CD14-positive monocyte (primary cell): ENCODE measurements around the gene RGS11. TPM values are rescaled to one million over a fixed set of nuclear protein-coding genes. Genes with fewer than 3 reads are reported as not detected.

Experiments
- DNase-seq, 3 donors: peaks; one replicate each; pipeline ENCODE4 v3.0.0-alpha.2; 2011 to 2022
- H2AFZ ChIP-seq: 2 replicates; pipeline ENCODE4 v1.6.0; 2012; ENCODE audit warnings: mild to moderate bottlenecking, low read depth, low read length, inconsistent platforms; ENCODE audit not compliant: insufficient read depth, poor library complexity, severe bottlenecking
- H3K27ac ChIP-seq, 2 donors: 1 replicate in 1 of 2; 2 replicates in 1 of 2; pipeline ENCODE4 v1.5.1; 2012 to 2013; ENCODE audit warnings: low read length in 2 of 2, control low read depth in 1 of 2, inconsistent platforms in 1 of 2, low read depth in 1 of 2, mild to moderate bottlenecking in 1 of 2
- H3K27me3 ChIP-seq, 2 donors: one replicate each; pipeline versions ENCODE4 v1.6.0 to v1.6.1; 2011 to 2013; ENCODE audit warnings: low read length in 2 of 2; ENCODE audit not compliant: control insufficient read depth in 2 of 2, insufficient read depth in 2 of 2
- H3K36me3 ChIP-seq, 2 donors: replicated peaks in 1 of 2; 1 replicate in 1 of 2; 2 replicates in 1 of 2; pipeline versions ENCODE4 v1.5.1 to v1.6.1; 2012 to 2013; ENCODE audit warnings: low read length in 2 of 2, control low read depth in 1 of 2, inconsistent platforms in 1 of 2, mild to moderate bottlenecking in 1 of 2; ENCODE audit not compliant: insufficient read depth in 2 of 2, control insufficient read depth in 1 of 2
- H3K4me1 ChIP-seq, 2 donors: 1 replicate in 1 of 2; 2 replicates in 1 of 2; pipeline versions ENCODE4 v1.5.1 to v1.6.1; 2012 to 2013; ENCODE audit warnings: low read length in 2 of 2, control low read depth in 1 of 2, inconsistent platforms in 1 of 2, mild to moderate bottlenecking in 1 of 2, moderate library complexity in 1 of 2; ENCODE audit not compliant: insufficient read depth in 2 of 2, control insufficient read depth in 1 of 2
- H3K4me2 ChIP-seq: replicated peaks from 2 replicates; pipeline ENCODE3; 2012; ENCODE audit warnings: low read length, moderate library complexity, mild to moderate bottlenecking; ENCODE audit not compliant: poor library complexity, severe bottlenecking; ENCODE audit errors: extremely low read depth
- H3K4me3 ChIP-seq, 3 experiments: fragments of 200-600 bp in 1 of 3; sonication (generic) in 1 of 3; replicated peaks in 1 of 3; 1 replicate in 2 of 3; 2 replicates in 1 of 3; pipeline ENCODE4 v1.5.1; 2011 to 2013; ENCODE audit warnings: low read length in 3 of 3, mild to moderate bottlenecking in 3 of 3, control low read depth in 2 of 3, low read depth in 2 of 3, inconsistent platforms in 1 of 3, moderate library complexity in 1 of 3
- H3K79me2 ChIP-seq: 2 replicates; pipeline ENCODE4 v1.6.0; 2012; ENCODE audit warnings: mild to moderate bottlenecking, control low read depth, inconsistent platforms, low read length, moderate library complexity; ENCODE audit not compliant: insufficient read depth
- H3K9ac ChIP-seq: 2 replicates; pipeline ENCODE4 v1.6.0; 2017; ENCODE audit warnings: low read length, mild to moderate bottlenecking; ENCODE audit not compliant: insufficient read depth, poor library complexity, severe bottlenecking
- H3K9me3 ChIP-seq, 2 donors: replicated peaks in 1 of 2; 1 replicate in 1 of 2; 2 replicates in 1 of 2; pipeline versions ENCODE4 v1.5.1 to v1.6.1; 2012 to 2013; ENCODE audit warnings: low read length in 2 of 2, control low read depth in 1 of 2; ENCODE audit not compliant: control insufficient read depth in 1 of 2, insufficient read depth in 1 of 2
- H4K20me1 ChIP-seq: 2 replicates; pipeline ENCODE4 v1.6.0; 2012; ENCODE audit warnings: mild to moderate bottlenecking, low read length, control low read depth, moderate library complexity; ENCODE audit not compliant: insufficient read depth
- H3K27ac Mint-ChIP-seq, 7 donors: one replicate each; pipeline ENCODE4 v1.8.0; 2020; ENCODE audit warnings: mild to moderate bottlenecking in 7 of 7, mixed read lengths in 7 of 7, moderate library complexity in 6 of 7, inconsistent platforms in 2 of 7
- H3K27me3 Mint-ChIP-seq, 3 donors: one replicate each; pipeline ENCODE4 v1.8.0; 2021 to 2022; ENCODE audit warnings: low read depth in 3 of 3, mild to moderate bottlenecking in 3 of 3, mixed read lengths in 3 of 3, moderate library complexity in 3 of 3, inconsistent platforms in 1 of 3
- H3K36me3 Mint-ChIP-seq, 2 donors: one replicate each; pipeline ENCODE4 v1.8.0; 2020; ENCODE audit warnings: mixed read lengths in 2 of 2, inconsistent platforms in 1 of 2, mild to moderate bottlenecking in 1 of 2
- H3K4me1 Mint-ChIP-seq: one replicate; pipeline ENCODE4 v1.8.0; 2020; ENCODE audit warnings: mild to moderate bottlenecking, mixed read lengths
- H3K4me3 Mint-ChIP-seq, 2 donors: one replicate each; pipeline ENCODE4 v1.8.0; 2020; ENCODE audit warnings: mild to moderate bottlenecking in 2 of 2, mixed read lengths in 2 of 2, moderate library complexity in 1 of 2
- H3K9me3 Mint-ChIP-seq, 7 donors: one replicate each; pipeline ENCODE4 v1.8.0; 2020 to 2022; ENCODE audit warnings: mixed read lengths in 7 of 7, mild to moderate bottlenecking in 6 of 7, moderate library complexity in 6 of 7, inconsistent platforms in 2 of 7
- CTCF ChIP-seq: fragments of 200-600 bp; IDR thresholded peaks from one replicate; pipeline ENCODE4 v1.8.0; 2022; ENCODE audit warnings: antibody characterized with exemption, mild to moderate bottlenecking
- WGBS: methylation state at CpG from one replicate; pipeline ENCODE4 v1.1.5; 2013; ENCODE audit warnings: missing lambda C conversion rate; ENCODE audit not compliant: insufficient coverage; 5-methylcytosine and 5-hydroxymethylcytosine counted together
- intact Hi-C, 2 donors: fragments of 100-400 bp; cut with micrococcal nuclease; formaldehyde crosslinking; loops; one replicate each; pipeline versions ENCODE4 v1.15.0 to v1.15.1; 2023
- polyA plus RNA-seq, 3 donors: library from polyadenylated mRNA; depleted of rRNA in 1 of 3; unstranded in 2 of 3; stranded (reverse) in 1 of 3; fragments of 300-500 nt in 2 of 3; fragments of >200 nt in 1 of 3; fragmentation: Illumina TruSeq in 2 of 3; gene quantifications; 1 replicate in 2 of 3; 2 replicates in 1 of 3; pipeline ENCODE4 v1.2.3, GENCODE V29; 2012 to 2021

The RGS11 gene
- polyA plus RNA-seq, 3 donors, result 0.07 TPM; not detected in 2

GRCh38 chr16:263944-264343 is 11.8 kb downstream of the RGS11 start:
- TF ChIP-seq CTCF, result no peak
- H3K4me1 ChIP-seq, result no peaks in the 10 kb centered on the region
- 97% methylated on average over 17 of the region's 17 CpGs for WGBS
- H3K27ac ChIP-seq, result no peak overlapping the region
- no peaks in the 10 kb centered on the region for H3K27me3 ChIP-seq
- H3K27me3 Mint-ChIP-seq, result peaks cover 0 to 1% (median 0%) of the 10 kb centered on the region in 3 donors
- H3K4me3 Mint-ChIP-seq, result no peak overlapping the region
- no peak overlapping the region for H3K4me2 ChIP-seq
- H3K9ac ChIP-seq, result no peak overlapping the region
- peaks cover 0 to 2% (median 0%) of the 10 kb centered on the region in 7 donors for H3K9me3 Mint-ChIP-seq
- no peaks in the 10 kb centered on the region for H3K9me3 ChIP-seq
- H3K4me1 Mint-ChIP-seq, result peaks cover 4% of the 10 kb centered on the region
- no peaks in the 10 kb centered on the region for H3K79me2 ChIP-seq
- no peak overlapping the region for H2AFZ ChIP-seq
- peak overlapping the region in 1 of 7 donors; percentile 10 for H3K27ac Mint-ChIP-seq
- no peak overlapping the region for H3K4me3 ChIP-seq
- DNase-seq, result no peak
- H3K36me3 ChIP-seq, result peaks cover 49 to 53% of the 10 kb centered on the region in 2 donors
- H3K36me3 Mint-ChIP-seq, result peaks cover 44 to 59% of the 10 kb centered on the region in 2 donors
- no peaks in the 10 kb centered on the region for H4K20me1 ChIP-seq
- intact Hi-C loops, result no loop called here

- peak in 1 of 3 donors; percentile 4 for DNase-seq
These were observed 12.5 kb downstream of the RGS11 start for GRCh38 chr16:263182-263774.

More at GRCh38 chr16:263182-263774, 12.5 kb downstream of the RGS11 start:
- no peak overlapping the region for H3K4me3 ChIP-seq
- no peak overlapping the region for H3K4me3 Mint-ChIP-seq
- no peaks in the 10 kb centered on the region for H4K20me1 ChIP-seq
- WGBS, result 98% methylated on average over 33 of the region's 35 CpGs
- peaks cover 5% of the 10 kb centered on the region for H3K4me1 Mint-ChIP-seq
- H3K9ac ChIP-seq, result no peak overlapping the region
- H3K27me3 ChIP-seq, result no peaks in the 10 kb centered on the region
- no peaks in the 10 kb centered on the region for H3K79me2 ChIP-seq
- H3K36me3 ChIP-seq, result peaks cover 51 to 53% of the 10 kb centered on the region in 2 donors
- H3K9me3 ChIP-seq, result no peaks in the 10 kb centered on the region
- no peak for TF ChIP-seq CTCF
- H3K27me3 Mint-ChIP-seq, result no peaks in the 10 kb centered on the region
- no peaks in the 10 kb centered on the region for H3K4me1 ChIP-seq
- H3K36me3 Mint-ChIP-seq, result peaks cover 44 to 60% of the 10 kb centered on the region in 2 donors
- intact Hi-C loops, result no loop called here
- H3K9me3 Mint-ChIP-seq, result peaks cover 0 to 2% (median 0%) of the 10 kb centered on the region in 7 donors
- no peak overlapping the region for H2AFZ ChIP-seq
- no peak overlapping the region for H3K27ac Mint-ChIP-seq
- no peak overlapping the region for H3K4me2 ChIP-seq
- H3K27ac ChIP-seq, result no peak overlapping the region
